NCI-H345 (cell line): ENCODE results near the gene REXO1.

Source experiments
- DNase-seq: peaks from one replicate; lab custom pipeline; 2025; lab: John Stamatoyannopoulos, UW

The REXO1 gene

DNA sequence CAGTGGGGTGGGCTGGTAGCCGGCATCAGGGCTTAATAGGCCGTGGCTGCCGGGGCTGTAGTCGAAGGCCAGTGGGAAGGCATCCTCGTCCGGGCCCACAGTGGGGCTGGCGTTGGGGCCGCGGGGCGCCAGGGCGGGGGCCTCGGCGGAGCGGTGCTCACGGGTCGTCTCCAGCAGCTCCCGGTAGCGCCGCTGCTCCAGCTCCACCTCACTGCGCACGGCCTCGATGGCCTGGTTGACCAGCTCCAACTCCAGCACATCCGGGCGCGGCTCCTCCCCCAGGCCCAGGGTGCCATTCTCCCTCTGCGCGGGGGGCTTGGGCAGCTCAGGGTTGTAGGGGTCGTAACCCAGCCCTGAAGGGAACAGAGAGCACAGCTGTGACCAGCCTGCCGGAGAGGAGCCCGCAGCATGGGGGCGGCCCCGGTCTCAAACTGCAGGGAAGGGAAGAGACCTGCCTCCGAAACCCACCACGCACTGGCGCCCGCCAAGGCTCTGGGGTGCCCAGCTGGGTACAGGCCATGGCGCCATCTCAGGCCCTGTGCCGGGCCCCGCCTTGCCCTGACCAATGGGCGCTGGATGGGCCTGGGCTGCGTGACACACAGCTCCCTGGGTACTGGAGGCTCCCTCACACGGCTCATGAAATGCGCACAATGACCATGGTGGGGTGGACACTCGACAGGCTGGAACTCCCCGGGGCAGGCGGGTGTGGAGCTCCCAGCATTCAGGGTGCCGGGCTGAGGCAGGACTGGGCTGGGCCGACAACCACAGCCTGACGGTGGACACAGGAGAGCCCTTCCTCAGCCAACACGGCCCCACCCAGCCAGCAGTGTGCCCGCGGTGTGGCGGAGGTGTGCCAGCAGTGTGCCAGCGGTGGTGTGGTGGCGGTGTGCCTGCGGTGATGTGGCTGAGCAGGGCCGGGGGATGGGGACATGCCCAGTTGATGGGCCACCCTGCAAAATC lies 19.7 kb downstream of the REXO1 start:
- no peak for DNase-seq

DNA sequence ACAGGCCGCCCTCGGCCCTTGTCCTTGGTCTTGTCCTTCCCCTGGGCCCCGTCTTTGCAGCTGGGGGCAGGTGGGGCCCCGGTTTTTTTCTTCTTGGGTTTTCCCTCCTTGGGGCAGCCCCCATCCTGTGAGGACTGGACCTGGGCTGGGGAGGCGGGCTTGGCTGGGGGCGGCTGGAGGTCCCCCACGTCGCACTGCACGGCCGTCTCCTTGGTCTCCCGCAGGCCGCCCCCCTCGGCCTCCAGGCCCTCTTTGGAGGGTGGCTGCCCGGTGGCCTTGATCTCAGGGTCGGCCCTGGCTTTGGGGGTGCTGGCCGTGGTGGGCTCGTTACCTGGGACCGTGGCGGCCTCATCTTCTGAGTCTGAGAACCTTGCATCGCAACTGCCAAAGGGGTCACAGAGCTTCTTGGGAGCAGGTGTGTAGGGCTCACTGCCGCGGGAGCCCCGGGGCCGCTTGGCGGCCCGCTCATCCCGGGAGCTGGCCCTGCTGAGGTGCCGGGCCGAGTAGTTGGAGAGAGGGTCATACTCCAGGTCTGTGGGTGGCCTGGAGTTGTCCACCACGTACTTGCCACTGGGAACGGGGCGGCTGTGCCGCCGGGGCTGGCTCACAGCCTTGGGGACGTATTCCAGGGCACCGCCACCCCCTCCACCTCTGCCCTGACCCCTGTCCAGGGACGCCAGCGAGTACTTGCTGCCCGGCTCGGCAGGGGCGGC lies 20.6 kb downstream of the REXO1 start:
- no peak for DNase-seq

DNA sequence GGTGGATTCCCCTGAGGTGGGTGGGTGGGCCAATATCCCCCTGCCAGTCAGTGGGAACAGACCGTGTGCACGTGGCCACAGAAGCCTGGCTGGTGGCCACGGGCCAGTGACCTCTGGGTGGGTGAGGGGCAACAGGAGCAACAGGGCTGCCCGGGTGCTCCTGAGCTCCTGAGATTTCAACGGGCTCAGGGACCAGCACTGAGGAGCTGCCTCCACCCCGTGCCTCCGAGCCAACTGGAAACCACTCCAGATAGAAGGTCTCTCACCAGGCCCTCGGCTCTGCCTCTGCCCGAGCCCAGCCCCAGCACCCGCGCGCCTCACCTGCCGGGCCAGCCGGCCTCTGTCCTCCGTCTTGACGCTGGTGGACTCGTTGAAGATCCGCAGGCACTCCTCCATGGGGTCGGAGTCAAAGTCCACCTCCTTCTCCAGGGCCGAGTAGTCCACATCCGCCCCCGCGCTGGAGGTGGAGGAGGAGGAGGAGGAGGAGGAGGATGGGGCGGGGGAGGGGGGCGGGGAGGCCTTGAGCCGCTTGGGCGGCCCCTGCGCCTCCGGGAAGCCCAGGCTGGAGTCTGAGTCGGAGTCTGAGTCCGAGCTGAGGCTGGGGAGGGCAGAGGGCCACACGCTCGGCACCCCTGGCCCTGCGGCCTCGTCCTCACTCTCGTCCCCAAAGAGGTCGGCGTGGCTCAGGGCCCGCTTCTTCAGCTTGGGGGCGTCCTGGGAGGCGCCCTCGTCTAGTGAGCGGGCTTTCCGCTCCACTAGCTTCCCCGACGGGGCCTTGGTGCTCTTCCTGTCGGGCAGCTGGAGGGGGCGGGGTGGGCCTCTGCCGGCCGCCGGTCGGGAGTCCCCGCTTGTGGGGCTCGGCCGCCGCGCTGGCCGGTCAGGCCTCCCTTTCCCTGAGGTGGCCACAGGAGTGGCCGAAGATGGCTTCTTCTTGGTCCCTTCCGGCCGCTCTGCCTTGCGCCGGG lies 21.4 kb downstream of the REXO1 start:
- DNase-seq = no peak

DNA sequence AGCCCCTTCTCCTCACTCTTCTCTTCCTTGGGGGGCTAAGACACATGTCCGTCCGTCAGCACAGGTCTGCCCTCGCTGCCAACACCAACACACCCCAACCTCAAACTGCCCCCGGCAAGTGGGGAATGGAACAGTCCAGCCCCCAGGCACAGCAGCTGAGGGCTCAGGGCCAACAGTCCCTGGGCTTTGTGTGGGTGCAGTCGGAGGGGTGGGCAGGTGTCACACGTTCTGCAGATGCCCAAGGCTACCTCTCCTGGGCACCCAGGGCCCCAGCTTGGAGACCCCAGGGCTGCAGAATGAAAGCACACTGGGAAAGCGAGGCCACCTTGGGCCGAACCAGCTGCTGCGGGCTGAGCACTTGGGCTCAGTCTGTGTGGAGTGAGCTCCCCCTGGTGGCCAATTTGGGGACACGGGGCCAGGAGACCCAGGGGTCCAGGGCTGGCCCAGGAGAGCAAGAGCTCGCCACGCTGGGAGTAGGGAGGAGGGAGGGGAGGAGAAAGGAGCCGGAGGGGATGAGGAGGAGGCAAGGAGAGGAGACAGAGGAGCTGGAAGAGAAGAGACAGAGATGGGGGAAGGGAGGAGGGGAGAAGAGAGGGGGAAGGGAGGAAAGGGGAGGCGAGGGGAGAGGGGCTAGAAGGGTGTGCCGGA lies 22.2 kb downstream of the REXO1 start:
- peak; percentile 67 for DNase-seq

DNA sequence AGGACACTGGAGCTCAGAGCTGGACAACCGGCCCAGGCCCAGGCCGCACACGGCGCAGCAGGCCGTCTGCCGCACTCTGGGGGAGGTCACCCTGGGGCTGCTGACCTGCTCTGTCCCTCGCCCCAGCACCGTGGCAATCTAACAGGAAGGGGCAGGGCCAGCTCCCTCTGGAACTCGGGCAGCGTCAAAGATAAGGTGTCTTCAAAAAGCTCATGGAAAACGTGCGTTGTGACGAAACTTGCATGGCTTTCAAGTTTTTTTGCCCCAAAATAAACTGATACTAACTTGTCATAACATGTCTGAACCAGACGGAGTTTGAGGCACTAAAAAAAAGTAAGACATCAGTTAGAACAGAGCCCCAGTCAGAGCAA lies 24.0 kb downstream of the REXO1 start:
- no peak for DNase-seq

DNA sequence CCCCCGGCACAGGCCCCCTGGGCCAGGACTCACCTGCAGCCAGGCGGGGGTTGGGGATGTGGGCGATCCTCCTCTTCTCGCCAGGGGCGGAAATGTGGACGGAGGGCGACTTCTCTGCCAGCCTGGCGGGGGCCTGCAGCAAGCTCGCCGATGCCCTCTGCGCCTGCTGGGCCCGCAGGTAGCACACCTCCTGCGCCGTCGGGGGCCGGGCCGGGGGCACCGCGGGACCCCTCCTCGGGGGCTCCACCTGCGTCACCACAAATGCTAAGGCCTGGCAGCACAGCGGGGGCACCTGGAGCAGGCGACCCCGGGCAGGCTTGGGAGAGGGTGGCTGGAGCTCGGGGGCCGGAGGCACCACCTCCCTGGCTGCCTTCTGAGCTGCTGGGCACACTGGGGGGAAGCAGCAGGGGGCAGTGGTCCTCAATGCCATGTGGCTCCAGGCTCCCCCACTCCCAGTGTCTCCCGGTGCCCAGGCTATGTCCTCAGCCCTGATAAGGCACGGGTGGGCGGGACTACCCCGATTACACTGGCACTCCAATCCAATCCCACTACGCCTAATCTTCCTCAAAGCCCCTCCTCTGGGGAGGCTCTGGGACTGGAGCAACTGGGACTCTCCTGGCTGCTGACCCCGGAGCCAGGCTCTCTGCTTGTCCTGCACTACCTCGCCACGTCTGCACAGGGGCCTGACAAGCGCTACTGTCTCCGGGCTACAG lies 24.6 kb downstream of the REXO1 start:
- no peak for DNase-seq

DNA sequence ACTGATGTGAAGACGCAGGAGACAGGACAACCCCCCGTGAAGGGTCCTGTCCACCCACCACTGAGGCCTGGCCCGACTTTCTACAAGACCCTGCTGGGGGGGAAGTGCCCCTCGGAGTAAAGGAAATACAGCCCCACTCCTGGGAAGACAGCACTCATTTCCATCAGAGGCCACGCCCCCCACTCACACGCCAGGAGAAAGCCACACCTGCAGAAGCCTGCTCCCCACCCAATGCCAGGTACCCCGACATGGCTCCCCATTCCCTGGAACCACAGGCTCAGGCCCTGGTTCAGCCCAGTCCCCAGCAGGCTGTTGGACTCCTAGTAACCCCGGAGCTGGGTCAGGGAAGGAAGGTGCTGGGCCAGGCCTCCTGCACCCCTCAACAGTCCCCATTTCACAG lies 25.3 kb downstream of the REXO1 start:
- DNase-seq = no peak

DNA sequence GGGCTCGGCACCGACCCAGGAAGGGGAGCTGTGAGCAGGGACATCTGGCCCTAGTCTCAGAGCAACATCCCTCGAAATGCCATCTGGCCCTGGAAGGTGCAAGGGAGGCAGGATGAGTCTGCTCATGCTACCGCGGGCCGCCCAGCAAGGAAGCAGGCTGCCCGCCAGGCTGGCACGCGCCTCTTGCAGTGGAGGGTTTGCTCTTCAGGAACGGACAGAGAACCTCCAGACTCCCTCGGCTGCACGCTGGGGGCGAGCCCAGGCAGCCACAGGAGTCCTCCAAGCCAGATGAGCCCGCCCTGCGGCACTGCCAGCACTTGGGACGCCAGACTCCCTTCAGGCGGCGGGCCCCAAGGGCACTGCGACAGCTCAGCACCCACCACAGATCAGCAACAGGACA lies 26.1 kb downstream of the REXO1 start:
- DNase-seq = no peak

DNA sequence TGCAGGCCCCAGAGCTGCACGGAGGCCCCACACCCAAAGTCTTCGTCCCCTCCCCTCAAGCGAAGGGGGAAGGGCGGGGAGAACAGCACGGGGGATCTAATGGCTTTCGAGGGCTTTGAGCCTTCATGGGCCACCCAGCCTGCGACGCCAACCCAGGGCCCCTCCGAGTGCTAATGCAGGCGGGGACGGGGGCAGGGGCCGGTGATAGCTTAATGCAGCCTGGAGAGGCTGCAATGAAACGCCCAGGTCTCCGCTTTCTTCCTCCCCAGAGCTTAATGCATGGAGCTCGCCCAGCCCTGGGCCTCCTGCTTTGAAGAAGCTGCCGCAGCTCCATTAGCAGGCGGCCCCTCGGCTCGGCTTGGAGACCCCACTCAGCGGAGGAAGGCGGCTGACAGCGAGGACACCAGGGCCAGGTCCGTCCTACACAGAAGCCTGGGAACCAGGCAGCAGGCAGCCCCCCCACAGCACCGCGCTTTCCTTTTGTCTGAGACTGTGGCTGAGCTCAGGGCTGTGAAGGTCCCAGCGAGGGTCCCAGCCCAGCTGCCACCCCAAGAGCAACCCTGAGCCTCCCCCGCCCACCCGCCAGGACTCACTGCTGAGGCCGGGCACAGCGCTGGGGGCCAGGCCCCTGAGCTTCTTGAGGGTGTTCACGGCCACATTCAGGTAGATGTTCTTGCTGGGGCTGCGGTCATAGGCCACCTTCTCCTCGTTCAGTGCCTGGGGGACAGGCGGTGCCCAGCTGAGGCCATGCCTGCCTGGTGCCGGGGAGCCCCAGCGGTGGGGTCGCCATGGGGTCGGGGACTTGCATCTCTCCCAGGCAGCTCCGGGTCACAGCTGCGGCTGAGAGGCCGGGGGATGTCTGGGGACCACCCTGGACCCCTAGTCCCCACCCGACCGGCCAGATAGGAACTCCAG lies 28.7 kb downstream of the REXO1 start:
- no peak for DNase-seq

DNA sequence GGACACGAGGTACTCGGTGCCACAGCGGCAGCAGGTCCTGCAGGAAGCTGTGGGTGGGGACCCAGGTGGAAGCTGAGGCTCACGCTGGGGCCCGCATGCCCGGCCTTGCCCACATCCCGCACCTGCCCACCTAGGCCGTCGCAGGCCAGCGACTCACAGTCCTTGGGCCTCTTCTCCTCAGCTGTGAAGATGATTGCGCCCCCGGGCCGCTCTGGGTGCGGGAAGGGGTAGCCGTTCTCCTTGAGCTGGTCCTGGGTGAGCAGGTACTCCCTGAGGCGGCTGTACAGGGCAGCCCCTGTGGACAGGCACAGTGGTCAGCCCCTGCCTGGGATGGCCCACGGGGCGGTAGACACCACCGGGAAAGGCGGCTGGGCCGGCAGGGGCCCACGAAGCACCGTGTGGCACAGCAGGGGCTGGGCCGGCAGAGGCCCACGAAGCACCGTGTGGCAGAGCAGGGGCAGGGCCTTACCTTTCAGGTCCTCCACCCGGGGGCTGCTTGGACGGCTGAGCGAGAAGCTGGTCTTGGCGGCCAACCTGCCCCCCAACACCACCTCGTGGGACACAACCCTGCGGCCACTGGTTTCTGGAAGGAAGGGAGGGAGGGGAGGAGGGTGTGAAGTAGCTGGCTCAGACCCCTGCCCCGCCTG lies 29.6 kb downstream of the REXO1 start:
- no peak for DNase-seq

DNA sequence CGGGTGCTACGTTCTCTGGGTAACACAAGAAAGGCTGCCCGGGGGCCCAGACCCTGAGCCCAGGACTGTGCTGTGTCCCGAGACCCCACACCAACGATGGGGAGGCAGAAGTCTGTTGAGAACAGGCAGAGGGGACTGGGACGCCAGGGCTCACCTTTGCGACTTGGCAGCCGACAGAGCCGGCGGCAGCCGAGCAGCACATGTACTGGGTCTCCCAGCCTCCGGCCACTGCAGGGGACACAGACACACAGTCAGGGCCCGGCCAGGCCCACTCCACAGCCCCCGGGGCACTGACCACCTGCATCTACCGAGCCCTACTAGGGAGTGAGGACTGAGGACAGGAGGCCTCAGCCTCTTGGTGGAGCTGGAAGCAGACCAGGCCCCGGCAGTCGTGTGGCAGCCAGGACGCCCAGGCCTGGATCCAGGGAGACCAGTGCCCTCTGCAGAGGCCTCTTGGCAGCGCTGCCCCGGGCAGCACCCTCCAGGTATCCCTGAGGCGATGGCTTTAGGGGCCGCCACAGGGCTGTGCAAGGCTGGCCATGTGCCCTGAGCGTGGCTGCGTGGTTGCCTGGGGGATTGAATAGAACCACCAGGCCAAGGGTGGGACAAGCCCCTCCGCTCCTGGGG lies 30.6 kb downstream of the REXO1 start:
- DNase-seq = no peak

DNA sequence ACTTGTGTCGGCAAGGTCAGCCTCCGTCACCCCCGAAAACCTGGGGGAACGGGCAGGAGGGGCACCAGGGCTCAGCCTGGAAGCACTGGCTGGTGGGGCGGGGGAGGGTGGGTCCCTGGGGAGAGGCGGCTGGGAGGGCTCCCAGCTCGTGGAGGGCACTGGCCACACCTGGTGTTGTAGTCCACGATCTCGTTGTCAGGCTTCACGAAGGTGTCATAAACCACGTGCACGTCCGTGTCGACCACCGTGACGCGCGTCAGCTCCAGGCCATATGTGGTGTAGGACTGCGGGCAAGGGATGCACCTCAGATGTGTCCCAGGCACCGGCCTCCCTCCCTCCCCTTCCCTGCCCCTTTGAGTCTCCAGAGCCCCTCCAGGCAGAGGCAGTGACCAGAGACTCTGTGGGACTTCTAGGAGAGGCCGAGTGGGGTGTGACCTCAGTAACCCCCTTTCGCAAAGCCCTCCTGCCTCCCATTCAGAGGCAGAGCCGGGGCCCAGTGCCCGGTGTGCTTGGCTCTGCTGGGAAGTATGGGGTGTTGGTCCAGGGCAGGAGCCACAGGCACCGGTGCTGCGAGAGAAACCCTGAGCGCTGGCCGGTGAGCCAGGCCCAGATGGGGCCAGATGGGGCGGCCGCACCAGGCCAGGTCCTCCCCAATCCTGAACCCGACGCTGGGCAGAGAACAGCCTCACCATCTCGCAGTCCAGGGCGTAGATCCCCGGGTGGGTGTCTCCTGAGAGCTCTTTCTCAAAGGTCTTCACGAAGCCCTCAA lies 31.6 kb downstream of the REXO1 start:
- no peak for DNase-seq

DNA sequence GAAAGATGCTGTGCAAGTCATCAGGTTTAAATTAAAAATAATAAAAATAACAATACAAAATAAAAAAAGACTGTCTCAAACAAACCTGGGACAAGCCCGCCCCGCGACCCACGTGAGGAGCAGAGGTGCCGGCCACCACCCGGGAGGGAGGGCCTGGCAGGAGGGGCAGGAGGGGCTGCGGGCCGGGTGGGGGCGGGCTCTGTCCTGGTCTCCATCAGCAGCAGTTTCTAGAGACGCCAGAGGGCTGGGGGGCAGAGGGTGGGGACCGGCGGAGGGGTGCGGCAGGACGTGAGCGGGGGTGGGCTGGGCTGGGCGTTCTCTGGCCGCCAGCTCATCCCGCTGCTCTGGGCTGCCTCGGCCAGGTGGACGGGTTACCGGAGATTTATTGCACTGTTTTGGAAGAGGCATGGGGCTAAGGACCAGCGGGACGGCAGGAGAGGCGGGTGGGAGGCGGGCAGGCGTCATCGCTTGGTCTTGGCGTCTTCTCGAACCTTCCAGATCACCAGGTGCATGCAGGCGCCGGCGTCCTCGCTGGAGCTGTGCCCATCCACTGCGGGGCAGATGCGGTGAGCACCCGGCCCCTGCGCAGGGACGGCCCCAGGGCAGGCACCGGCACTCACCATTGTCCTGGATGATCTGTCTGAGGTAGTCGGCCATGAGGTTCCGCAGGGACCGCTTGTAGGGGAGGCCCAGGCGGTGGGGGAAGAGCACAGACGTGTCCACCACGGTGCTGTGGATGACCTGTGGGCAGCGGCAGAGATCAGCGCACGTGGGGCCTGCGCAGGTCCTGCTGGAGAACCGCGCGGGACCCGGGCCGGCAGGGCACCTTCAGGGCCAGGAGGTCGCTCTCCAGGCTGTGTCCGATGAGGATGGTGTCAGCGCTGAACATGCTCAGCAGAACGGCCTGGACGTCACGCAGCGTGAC lies 32.4 kb downstream of the REXO1 start:
- DNase-seq = no peak

DNA sequence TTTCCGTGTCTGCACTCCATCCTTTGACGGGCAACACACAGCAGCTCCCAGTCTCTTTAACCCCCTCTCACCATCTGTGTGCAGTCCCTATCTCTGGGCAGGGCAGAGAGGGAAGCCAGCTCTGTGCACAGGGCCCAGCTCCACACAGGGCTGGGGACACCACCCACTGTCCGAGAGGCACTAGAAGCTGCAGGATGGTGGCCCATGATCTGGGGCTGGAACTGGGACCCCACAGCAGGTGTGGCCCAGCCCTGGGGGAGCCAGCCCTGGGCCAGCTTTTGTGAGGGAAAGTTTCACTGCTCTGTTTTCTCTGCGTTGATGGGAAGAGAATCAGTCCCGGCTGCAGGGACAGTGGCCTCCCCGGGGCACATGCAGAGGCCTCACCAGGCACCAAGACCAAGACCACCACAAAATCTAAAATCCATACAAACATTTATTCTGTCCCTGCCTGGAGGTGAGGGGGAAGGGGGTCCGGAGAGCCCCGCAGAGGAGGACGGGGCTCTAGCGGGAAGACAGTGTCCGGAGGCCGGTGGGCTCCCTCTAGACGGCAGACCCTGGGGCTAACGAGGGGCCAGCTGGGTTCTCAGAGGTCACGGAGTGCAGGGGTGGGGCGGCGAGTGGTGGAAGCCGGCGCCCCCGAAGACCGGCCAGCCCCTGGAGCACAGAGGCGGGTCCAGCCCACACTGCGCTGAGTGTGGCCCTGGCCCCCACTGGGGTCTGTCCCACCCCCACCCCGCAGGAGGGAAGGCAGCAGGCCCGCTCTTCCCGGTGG lies 33.3 kb downstream of the REXO1 start:
- DNase-seq = no peak

DNA sequence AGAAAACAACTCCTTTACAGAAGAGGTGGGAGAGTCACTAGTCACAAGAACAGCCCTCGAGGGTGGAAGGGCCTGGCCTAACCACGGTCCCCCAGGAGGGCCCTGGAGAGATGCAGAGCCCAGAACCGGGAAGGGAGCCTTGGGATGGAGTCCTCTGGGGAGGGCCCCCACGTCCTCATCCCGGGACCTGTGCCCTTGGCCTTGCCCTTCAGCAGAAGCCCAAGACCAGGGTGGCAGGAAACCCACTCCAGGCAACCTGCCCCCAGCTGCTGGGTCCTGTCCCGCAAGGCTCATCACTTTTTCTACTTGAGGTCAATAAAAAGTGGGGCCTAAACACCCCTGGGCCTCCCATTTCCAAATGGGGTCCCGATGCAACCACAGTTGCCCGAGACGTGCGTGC lies 33.9 kb downstream of the REXO1 start:
- DNase-seq = no peak
